Fibroblast of peridontal ligament (primary cell): ENCODE results near the gene SPRED2.

Experiments
- DNase-seq: peaks from one replicate; pipeline ENCODE4 v3.0.0-alpha.2; 2010; ENCODE audit errors: extremely low read depth

SPRED2 gene

DNA sequence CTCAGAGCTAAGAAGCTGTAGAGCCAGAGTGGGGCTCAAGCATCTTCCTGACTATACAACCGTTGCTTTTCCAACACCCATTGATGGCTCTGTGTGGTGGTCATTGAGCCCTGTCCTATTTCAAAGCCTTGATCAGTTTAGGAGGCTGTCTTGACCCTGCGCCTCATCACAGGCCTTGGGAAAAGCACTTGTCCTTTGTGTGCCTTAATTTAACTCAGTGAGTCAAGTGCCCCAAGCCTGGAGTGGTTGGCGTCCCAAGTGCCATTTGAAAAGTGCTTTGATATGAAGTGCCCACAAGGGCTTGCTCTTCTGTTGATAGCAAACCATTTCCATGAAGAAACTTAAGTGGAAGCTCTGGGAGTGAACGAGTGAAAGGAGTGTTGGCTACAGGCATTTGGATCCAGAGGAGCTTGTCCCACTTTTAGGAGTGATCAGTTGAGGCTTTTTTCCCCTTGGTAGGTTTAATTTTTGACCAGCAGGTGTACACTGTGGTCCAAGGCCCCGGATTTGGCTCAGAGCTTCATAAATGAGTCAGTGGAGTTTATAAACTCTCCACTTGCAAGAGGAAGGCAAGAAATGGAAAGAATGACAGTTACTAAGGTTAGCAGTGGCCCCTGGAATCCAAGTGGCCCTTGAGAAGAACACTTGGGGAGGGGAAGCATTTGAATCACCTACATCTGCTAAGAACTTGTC is 154.5 kb downstream of the SPRED2 start:
- DNase-seq, result no peak

DNA sequence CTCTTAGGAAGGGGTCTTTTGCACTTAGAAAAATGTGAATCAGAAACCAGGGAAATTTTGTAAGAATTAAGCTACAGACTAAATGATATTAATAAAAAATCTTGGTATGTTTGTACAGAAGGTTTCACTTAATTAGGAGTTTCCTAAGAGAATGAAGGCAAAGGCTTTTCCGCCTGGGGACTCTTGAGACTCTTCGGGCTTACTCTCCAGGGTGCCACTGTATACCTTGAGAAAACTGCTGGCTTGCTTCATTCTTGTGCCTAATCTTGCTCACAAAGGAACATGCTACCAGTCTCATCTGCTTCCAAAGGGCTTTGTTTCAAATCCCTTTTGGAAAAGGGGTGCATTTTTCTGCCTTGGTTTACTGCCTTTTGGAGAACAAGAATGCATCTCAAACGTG is 155.3 kb downstream of the SPRED2 start:
- DNase-seq, result no peak

DNA sequence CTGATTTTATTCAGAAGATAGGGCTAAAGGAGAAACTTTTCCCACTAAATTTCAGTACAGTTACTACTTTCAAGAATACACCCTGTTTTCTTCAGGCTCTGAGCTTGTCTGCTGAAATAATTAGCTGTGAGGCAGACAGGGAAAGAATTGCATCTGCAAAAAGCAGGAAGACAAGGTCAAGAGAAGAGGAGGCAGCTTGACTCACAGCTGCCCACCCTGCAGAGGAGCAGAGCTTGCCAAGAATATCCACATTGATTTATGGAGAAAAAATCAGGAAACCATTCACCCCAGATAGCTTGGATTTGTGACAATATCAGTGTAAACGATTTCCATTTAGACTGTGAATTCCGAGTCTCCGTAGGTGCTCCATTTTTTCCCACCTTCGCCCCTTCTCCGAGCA is 155.8 kb downstream of the SPRED2 start:
- no peak for DNase-seq

DNA sequence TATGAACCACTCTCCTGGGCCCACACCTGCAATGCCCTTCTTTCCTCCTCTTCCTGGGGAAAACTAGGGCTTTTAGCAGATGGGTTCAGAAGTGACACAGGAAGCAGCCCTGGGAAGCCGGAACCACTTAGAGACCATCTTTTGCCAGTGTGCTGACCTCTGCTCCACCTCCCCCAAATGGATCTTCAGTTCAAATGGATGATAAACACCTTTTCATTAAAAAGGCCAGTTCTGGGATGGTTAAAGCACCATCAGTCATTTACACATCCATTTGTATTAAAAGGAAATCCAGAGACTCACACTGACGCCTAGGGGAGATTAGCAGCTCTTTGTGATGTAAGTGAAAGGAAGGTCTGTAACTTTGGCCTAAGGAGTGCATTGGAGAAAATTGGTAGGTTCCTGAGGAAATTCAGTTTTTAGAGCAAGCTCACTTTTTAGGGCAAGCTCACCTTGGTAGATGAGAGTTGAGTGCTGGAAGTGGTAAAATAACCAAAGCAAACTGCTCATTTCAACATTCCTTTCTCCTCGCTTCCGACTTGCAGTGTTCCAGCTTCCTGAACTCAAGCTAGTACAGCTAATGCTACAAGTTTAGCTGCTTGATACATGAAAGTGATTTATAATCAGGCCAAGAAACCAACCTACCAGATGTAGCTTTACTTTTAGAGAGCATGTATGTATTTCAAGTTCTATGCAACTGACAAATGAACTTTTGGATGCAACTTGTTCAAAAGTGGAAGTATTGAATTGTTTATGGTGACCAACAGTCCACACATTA is 157.1 kb downstream of the SPRED2 start:
- DNase-seq, result no peak

DNA sequence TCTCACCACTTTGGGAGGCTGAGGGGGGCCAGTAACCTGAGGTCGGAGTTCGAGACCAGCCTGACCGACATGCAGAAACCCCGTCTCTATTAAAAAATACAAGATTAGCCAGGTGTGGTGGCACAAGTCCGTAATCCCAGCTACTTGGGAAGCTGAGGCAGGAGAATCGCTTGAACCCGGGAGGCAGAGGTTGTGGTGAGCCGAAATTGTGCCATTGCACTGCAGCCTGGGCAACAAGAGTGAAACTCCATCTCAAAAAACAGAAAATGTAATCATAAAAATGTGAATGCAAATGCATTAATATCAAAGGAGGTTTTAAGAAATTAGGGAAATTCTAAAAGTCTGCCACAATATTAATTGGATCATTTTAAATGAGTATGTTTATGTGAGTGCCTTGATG is 159.1 kb downstream of the SPRED2 start:
- DNase-seq, result no peak

DNA sequence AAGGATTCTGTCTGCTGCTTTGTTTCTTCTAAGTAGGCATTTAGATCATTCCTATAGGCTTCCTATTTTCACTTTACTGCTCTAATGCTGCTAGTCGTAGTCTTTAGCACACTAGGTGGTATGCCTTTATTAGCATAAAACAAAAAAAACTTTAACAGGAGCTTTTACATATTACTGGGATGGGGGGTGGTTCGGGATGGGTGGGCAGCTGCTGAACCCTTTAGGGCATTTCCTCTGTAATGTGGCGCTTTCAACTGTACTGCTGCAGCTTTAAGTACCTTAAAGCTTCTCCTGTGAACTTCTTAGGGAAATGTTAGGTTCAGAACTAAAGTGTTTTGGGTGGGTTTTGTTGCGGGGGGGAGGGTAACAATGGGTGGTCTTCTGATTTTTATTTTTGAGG is 163.4 kb downstream of the SPRED2 start:
- no peak for DNase-seq

DNA sequence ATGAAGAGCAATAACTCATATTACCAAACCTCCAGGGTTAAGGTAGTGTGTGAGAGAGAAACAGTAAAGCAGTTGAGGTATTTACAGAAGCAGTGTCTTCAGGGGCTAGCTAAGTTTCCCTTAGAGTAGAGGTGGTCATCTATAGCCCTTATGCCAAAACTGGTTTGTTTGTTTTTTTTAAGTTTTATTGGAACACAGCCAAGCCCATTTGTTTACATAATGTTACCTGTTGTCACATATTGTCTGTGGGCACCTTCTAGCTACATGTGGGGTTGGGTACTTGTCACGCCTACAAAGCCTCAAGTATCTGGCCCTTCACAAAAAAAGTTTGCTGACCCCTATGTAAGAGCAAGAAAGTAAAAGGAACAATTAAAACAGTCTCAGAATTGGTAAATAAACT is 165.4 kb downstream of the SPRED2 start:
- no peak for DNase-seq

DNA sequence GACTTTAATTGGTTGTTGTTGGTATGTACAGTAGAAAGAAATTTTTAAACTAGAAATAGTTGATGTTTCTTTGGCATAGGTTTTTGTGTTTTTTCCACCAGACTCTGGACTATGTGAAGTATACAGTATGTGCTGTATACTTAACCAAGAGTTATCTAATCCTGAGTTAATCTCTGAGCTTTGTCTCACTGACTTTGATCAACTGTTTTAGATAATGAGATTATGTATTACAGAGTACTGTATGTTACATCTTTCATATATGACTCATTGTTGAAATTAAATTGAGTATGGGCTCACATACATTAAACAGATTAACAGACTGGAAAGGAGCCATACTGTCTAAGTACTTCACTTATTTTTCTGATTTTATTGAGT is 166.7 kb downstream of the SPRED2 start:
- no peak for DNase-seq

DNA sequence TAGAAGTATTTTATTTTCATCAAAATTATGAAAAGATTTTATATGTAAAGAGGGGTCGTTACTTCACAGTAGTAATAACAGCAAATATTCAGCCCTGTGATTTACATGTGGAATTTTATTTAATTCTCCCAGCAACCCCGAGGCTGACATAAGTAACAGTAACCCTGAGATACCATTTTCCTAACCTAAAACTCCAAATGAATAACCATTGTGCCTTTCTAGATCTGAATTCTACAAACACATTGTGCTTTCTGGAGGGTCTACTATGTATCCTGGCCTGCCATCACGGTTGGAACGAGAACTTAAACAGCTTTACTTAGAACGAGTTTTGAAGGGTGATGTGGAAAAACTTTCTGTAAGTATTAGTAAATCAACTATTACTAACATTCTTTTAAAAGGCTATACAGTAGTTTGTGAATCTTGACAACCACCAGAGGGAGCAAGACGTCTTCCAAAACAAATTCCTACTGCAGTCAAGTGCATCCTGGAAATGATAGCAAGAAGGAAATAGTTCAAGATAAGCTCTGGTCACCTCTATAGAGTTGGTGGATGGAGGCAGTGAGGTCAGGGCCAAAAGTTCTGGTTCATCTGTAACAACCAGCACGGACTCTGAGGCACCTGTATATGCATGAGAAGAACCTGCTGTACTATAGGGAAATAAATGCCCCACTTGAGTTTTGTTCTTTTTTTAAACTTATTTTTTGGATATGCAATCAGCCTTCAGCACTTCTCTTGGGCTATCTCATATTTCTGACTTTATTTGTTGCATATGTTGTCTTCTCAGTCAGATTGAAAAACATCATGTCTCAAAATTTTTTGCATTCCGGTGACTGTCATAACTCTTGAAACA is 167.4 kb downstream of the SPRED2 start:
- peak; percentile 95 for DNase-seq

DNA sequence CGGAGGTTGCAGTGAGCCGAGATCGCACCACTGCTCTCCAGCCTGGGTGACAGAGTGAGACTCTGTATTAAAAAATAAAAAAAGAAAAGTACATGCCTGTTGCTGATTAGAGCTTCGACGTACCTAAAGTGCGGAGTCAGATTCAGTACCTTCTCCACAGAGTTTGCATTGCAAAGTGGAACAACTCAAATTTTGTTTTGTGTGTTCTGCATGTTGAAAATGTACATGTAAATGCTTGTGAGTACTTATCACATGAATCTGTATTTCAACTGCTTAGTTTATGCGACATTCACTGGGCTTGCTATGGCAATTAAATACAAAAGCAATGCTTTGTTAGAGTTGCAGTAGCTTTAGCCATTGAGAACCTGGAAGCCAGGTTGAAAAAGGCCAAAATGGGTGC is 168.4 kb downstream of the SPRED2 start:
- DNase-seq, result no peak

DNA sequence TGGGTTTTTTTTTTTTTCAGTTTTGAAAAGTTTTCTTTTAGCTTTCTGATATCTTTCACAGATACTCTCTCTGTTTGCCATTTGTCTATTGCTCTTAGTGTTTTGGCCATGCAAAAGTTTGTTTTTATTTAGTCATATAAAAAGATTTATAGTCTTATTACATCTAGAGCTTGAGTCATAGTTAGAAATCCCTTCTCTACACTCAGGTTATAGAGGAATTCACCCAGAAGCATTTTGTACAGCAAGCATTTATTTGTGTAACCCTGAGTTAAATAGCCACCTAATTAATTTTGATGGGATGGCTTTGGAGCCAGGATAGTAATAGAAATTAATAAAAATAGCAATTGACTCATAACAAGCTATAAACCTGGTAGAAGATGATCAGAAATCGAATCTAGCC is 169.1 kb downstream of the SPRED2 start:
- DNase-seq, result no peak

DNA sequence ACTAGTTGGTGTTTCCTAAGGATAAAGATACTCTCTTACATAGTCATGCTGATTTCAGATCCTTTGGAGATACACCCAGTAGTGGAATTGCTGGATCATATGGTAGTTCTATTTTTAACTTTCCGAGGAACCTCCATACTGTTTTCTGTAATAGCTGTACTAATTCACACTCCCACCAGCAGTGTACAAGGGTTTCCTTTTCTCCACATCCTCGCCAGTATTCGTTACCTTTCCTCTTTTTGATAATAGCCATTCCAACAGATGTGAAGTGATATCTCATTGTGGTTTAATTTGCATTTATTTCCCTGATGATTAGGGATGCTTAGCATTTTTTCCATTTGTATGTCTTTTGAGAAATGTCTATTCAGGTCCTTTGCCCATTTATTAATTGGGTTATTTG is 170.7 kb downstream of the SPRED2 start:
- DNase-seq, result no peak
